Chondrocyte (in vitro differentiated cells): ENCODE results near the gene FATE1. TPM values are rescaled to one million over a fixed set of nuclear protein-coding genes. Genes with fewer than 3 reads are reported as not detected.

Experiments
- DNase-seq: peaks from one replicate; pipeline ENCODE4 v3.0.0; 2021; ENCODE audit warnings: mixed read lengths, low spot score
- H3K27ac Mint-ChIP-seq: one replicate; pipeline ENCODE4 v1.8.0; 2021; ENCODE audit warnings: mild to moderate bottlenecking, moderate library complexity, mixed read lengths; ENCODE audit not compliant: unreplicated experiment
- H3K27me3 Mint-ChIP-seq: 2 replicates; pipeline ENCODE4 v1.8.0; 2021; ENCODE audit warnings: low read depth, mixed read lengths
- H3K36me3 Mint-ChIP-seq: 2 replicates; pipeline ENCODE4 v1.8.0; 2021; ENCODE audit warnings: low read depth, mixed read lengths
- H3K4me1 Mint-ChIP-seq: 2 replicates; pipeline ENCODE4 v1.8.0; 2021; ENCODE audit warnings: low read depth, mild to moderate bottlenecking, mixed read lengths
- H3K4me3 Mint-ChIP-seq: one replicate; pipeline ENCODE4 v1.8.0; 2021; ENCODE audit warnings: mild to moderate bottlenecking, moderate library complexity, mixed read lengths; ENCODE audit not compliant: unreplicated experiment
- H3K9me3 Mint-ChIP-seq: 2 replicates; pipeline ENCODE4 v1.8.0; 2021; ENCODE audit warnings: low read depth, mixed read lengths
- CTCF ChIP-seq: fragments of 200-600 bp; sonication (generic); IDR thresholded peaks from 2 replicates; pipeline ENCODE4 v1.5.0; 2021; ENCODE audit warnings: antibody characterized with exemption, mild to moderate bottlenecking, moderate library complexity
- total RNA-seq: library from RNA; stranded (reverse); gene quantifications from 3 replicates; pipeline ENCODE4 v1.2.1, GENCODE V29; 2021

Gene FATE1
- total RNA-seq, 1 donor from 2014 or later: not detected

- no peak overlapping the region for H3K27ac Mint-ChIP-seq
- peaks cover 20% of the 10 kb centered on the region for H3K9me3 Mint-ChIP-seq
These were observed 8.9 kb downstream of the FATE1 start for GRCh38 chrX:151724563-151725337.

DNA sequence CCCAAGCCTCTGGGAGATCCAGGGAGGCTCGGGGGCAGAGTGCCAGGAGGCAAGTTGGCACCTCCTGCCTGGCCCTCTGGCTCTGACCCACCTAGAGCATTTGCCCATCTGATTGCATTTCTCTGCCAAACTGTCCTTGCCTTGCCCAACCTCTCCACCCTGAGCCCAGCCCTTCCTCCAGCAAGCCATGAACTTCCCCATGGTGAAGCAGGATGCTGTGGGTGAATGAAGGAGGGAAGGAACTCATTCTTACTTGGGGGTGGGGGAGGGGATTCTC lies 9.4 kb downstream of the FATE1 start:
- Mint-ChIP-seq H3K27ac (no peak overlapping the region), H3K27me3 (no peaks in the 10 kb centered on the region), H3K4me3 (no peak overlapping the region), H3K4me1 (no peaks in the 10 kb centered on the region), H3K36me3 (no peaks in the 10 kb centered on the region), H3K9me3 (peaks cover 17% of the 10 kb centered on the region)
- TF ChIP-seq CTCF: no peak
- DNase-seq: no peak

More at GRCh38 chrX:151724563-151725337, 8.9 kb downstream of the FATE1 start:
- H3K4me1 Mint-ChIP-seq: no peaks in the 10 kb centered on the region
- no peak for TF ChIP-seq CTCF
- H3K4me3 Mint-ChIP-seq: no peak overlapping the region
- no peaks in the 10 kb centered on the region for H3K27me3 Mint-ChIP-seq
- DNase-seq: no peak
- no peaks in the 10 kb centered on the region for H3K36me3 Mint-ChIP-seq

- peaks cover 16% of the 10 kb centered on the region for H3K9me3 Mint-ChIP-seq
- H3K36me3 Mint-ChIP-seq: no peaks in the 10 kb centered on the region
- no peaks in the 10 kb centered on the region for H3K27me3 Mint-ChIP-seq
- no peak overlapping the region for H3K4me3 Mint-ChIP-seq
- H3K27ac Mint-ChIP-seq: no peak overlapping the region
- no peak for DNase-seq
- no peak for TF ChIP-seq CTCF
- H3K4me1 Mint-ChIP-seq: no peaks in the 10 kb centered on the region
These were observed 10.9 kb downstream of the FATE1 start for GRCh38 chrX:151726751-151727150.

DNA sequence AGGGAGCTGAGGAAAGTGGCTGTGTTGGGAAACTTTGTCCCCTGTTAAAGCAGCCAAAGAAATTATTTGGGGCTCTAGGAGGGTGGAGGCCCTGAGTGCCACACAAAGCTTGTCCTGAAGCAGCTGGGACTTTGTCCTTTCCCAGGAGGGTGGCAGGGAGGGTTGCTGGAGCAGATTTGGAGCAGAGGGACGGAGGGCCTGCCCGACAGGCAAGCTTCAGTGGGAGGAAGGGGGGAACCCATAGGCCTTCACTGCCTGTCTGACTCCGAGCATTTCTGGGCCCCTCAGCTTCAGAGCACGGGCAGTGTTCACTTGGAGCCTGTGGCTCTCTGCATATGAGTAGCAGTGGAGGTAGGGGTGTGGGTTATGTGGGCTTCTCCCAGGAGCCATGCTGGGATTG lies 11.5 kb downstream of the FATE1 start:
- peaks cover 16% of the 10 kb centered on the region for H3K9me3 Mint-ChIP-seq
- H3K36me3 Mint-ChIP-seq: no peaks in the 10 kb centered on the region
- H3K4me1 Mint-ChIP-seq: no peaks in the 10 kb centered on the region
- no peak for TF ChIP-seq CTCF
- no peak overlapping the region for H3K27ac Mint-ChIP-seq
- H3K27me3 Mint-ChIP-seq: no peaks in the 10 kb centered on the region
- no peak for DNase-seq
- H3K4me3 Mint-ChIP-seq: no peak overlapping the region

DNA sequence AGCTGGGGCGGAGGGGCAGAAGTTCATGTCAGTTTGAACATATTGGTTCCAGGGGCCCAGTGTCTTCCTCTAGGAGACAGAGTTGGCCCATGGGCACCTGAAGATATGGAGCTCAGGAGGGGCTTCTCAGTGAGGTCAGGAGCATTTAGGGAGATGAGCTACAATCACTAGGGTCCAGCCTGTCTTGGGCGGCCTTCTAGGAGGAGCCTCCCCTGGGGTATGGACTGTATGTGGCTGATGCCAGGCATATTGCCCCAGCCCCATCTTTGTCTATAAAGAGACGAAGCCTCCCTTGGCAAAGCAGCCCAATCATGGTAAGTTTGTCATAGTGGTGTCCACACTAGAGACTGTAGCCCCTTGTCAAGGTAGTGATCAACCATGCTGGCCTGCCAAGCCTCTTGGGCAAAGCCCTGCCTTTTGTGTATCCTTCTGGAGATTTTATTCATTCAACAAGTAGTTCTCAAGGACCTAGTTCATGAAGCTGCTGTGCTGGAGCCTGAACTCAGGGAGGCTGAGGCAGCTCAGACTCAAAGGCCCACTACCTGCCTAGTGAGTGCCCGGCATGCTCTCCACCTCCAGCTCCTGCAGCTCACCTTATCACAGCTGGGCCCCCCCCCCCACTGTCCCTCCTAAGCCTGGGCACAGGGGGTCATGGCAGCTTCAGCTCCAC lies 13.4 kb downstream of the FATE1 start:
- Mint-ChIP-seq H3K9me3 (peaks cover 10% of the 10 kb centered on the region), H3K4me1 (no peaks in the 10 kb centered on the region), H3K27ac (no peak overlapping the region), H3K36me3 (no peaks in the 10 kb centered on the region), H3K27me3 (no peaks in the 10 kb centered on the region), H3K4me3 (no peak overlapping the region)
- TF ChIP-seq CTCF: no peak
- no peak for DNase-seq
